Measurements from ENCODE around the gene LRFN2.

DNA sequence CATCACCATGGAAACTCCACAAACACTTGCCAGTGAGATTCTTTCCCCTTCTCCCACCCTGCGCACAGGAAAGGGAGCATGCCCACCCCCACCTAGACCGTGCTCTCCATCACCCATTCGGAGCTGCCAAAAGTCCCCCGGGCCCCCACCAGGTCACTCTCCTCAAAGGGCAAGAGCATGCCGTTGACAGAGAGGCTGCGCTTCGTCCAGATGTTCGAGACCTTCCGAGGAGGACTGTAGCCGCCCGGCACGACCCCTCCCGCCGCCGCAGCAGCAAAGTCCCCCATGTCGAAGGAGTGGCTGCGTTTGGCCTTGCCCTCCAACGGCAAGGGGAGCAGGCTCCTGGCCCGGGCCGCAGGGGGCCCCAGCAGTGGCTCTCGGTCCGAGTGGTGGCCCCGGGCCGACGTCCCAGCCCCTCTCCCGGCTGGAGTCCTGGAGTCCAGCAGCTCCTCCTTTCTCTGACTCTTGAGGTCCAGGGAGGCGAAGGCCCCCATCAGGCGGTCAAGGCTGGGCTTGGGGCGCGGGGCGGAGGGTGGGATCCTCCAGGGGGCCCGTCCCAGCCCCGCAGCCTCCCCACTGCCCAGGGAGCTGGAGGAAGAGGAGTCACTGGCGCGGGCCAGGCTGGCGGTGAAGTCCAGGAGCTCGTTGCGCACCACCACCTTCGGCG, 195.2 kb downstream of the LRFN2 start:
- no peak for TF ChIP-seq BHLHE40 (IDR thresholded peaks at IDR 0.05; ENCODE audit: borderline replicate concordance)
- TF ChIP-seq TARDBP (IDR thresholded peaks at IDR 0.05) = no peak
- no peak for TF ChIP-seq ARNT (IDR thresholded peaks at IDR 0.05)
- TF ChIP-seq SP1 (IDR thresholded peaks at IDR 0.05) = no peak
- TF ChIP-seq, protein P1, sequence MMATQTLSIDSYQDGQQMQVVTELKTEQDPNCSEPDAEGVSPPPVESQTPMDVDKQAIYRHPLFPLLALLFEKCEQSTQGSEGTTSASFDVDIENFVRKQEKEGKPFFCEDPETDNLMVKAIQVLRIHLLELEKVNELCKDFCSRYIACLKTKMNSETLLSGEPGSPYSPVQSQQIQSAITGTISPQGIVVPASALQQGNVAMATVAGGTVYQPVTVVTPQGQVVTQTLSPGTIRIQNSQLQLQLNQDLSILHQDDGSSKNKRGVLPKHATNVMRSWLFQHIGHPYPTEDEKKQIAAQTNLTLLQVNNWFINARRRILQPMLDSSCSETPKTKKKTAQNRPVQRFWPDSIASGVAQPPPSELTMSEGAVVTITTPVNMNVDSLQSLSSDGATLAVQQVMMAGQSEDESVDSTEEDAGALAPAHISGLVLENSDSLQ (IDR thresholded peaks at IDR 0.05) = no peak
- no peak for TF ChIP-seq LEF1 (IDR thresholded peaks at IDR 0.05; ENCODE audit: borderline replicate concordance)
- no peak for TF ChIP-seq FOXK2 (IDR thresholded peaks at IDR 0.05)
- no peak for TF ChIP-seq HDGF (IDR thresholded peaks at IDR 0.05; ENCODE audit: borderline replicate concordance)
- TF ChIP-seq FOXM1 (IDR thresholded peaks at IDR 0.05; ENCODE audit: borderline replicate concordance) = no peak
- TF ChIP-seq NFRKB (IDR thresholded peaks at IDR 0.05) = no peak
- no peak for TF ChIP-seq FOXA1 (IDR thresholded peaks at IDR 0.05)
- no peak for TF ChIP-seq SUZ12 (IDR thresholded peaks at IDR 0.05)
- no peak for TF ChIP-seq ZNF384 (IDR thresholded peaks at IDR 0.05)
